Hepatic stellate cell (primary cell): ENCODE measurements around the gene USP6NL.
"Not testable (repeated sequence)": the region's sequence is repeated elsewhere in the genome, so short reads cannot be mapped to it uniquely, and the experiment has no call there.

ENCODE experiments used
- DNase-seq: peaks from one replicate; pipeline ENCODE4 v3.0.0; 2011; ENCODE audit warnings: low spot score

Gene USP6NL

GRCh38 chr10:11444531-11445228 is 166.8 kb downstream of the USP6NL start:
- no peak for DNase-seq

- DNase-seq = no peak
Measured at GRCh38 chr10:11444155-11444530, 167.3 kb downstream of the USP6NL start.

- no peak for DNase-seq
Measured at GRCh38 chr10:11443468-11444154, 167.8 kb downstream of the USP6NL start.

- DNase-seq = no peak
Measured at GRCh38 chr10:11442001-11442773, 169.3 kb downstream of the USP6NL start.

GRCh38 chr10:11441151-11441535 is 170.3 kb downstream of the USP6NL start:
- DNase-seq = no peak

- DNase-seq = no peak
Measured at GRCh38 chr10:11440250-11441150, 170.9 kb downstream of the USP6NL start.

GRCh38 chr10:11439523-11440053 is 171.9 kb downstream of the USP6NL start:
- no peak for DNase-seq

GRCh38 chr10:11437391-11438142 is 173.9 kb downstream of the USP6NL start:
- no peak for DNase-seq

- not testable (repeated sequence) for DNase-seq
Measured at GRCh38 chr10:11436445-11436844, 175.0 kb downstream of the USP6NL start.

GRCh38 chr10:11435581-11435981 is 175.9 kb downstream of the USP6NL start:
- DNase-seq = no peak

- DNase-seq = no peak
Measured at GRCh38 chr10:11434324-11434723, 177.1 kb downstream of the USP6NL start.

GRCh38 chr10:11433657-11434056 is 177.8 kb downstream of the USP6NL start:
- no peak for DNase-seq

GRCh38 chr10:11431216-11431555 is 180.3 kb downstream of the USP6NL start:
- no peak for DNase-seq

GRCh38 chr10:11430421-11431215 is 180.8 kb downstream of the USP6NL start:
- DNase-seq = no peak

- DNase-seq = no peak
Measured at GRCh38 chr10:11429439-11430052, 181.9 kb downstream of the USP6NL start.

- DNase-seq = no peak
Measured at GRCh38 chr10:11425676-11426075, 185.8 kb downstream of the USP6NL start.

GRCh38 chr10:11425296-11425610 is 186.2 kb downstream of the USP6NL start:
- DNase-seq = no peak

- DNase-seq = peak; percentile 67
Measured at GRCh38 chr10:11424456-11425295, 186.8 kb downstream of the USP6NL start.

GRCh38 chr10:11416974-11417373 is 194.5 kb downstream of the USP6NL start:
- no peak for DNase-seq
